ENCODE measurements around the gene S100A7A. TPM values are rescaled to one million over a fixed set of nuclear protein-coding genes. Genes with fewer than 3 reads are reported as not detected.
"Not testable (repeated sequence)": the region's sequence is repeated elsewhere in the genome, so short reads cannot be mapped to it uniquely, and the experiment has no call there.

S100A7A gene
- total RNA-seq, 1 donor from 2014 or later = not detected

GRCh38 chr1:153444078-153444477 is 27.8 kb downstream of the S100A7A start:
- H3K4me1 Mint-ChIP-seq = no peaks in the 10 kb centered on the region

GRCh38 chr1:153447498-153448170 is 31.3 kb downstream of the S100A7A start:
- ChIA-PET CTCF (no interaction called here), POLR2A (no interaction called here)
- intact Hi-C loops (cut with micrococcal nuclease) = no loop called here
- DNase-seq (no peak), ATAC-seq (ENCODE audit: low read depth) (no peak)
- no peaks in the 10 kb centered on the region for H3K36me3 Mint-ChIP-seq (ENCODE audit: low read depth)
- peaks cover 24% of the 10 kb centered on the region for H3K27me3 Mint-ChIP-seq
- no peaks in the 10 kb centered on the region for H3K4me1 Mint-ChIP-seq
- no peak overlapping the region for H3K4me3 Mint-ChIP-seq
- H3K9me3 Mint-ChIP-seq = no peaks in the 10 kb centered on the region
- H3K27ac Mint-ChIP-seq = no peak overlapping the region
- no peak for TF ChIP-seq CTCF (IDR thresholded peaks at IDR 0.05)

More at GRCh38 chr1:153444078-153444477, 27.8 kb downstream of the S100A7A start:
- H3K27ac Mint-ChIP-seq = no peak overlapping the region
- ATAC-seq (ENCODE audit: low read depth) (no peak), DNase-seq (no peak)
- H3K4me3 Mint-ChIP-seq = no peak overlapping the region
- H3K9me3 Mint-ChIP-seq = no peaks in the 10 kb centered on the region
- intact Hi-C loops (cut with micrococcal nuclease) = no loop called here
- CTCF ChIA-PET = no interaction called here
- POLR2A ChIA-PET = no interaction called here
- TF ChIP-seq CTCF (IDR thresholded peaks at IDR 0.05) = no peak
- H3K36me3 Mint-ChIP-seq (ENCODE audit: low read depth) = no peaks in the 10 kb centered on the region
- H3K27me3 Mint-ChIP-seq = peaks cover 18% of the 10 kb centered on the region

GRCh38 chr1:153448851-153449250 is 32.5 kb downstream of the S100A7A start:
- DNase-seq; POLR2A ChIA-PET; ATAC-seq (ENCODE audit: low read depth); H3K36me3 Mint-ChIP-seq (ENCODE audit: low read depth); H3K27ac Mint-ChIP-seq; H3K4me1 Mint-ChIP-seq; intact Hi-C loops (cut with micrococcal nuclease); CTCF ChIA-PET; H3K4me3 Mint-ChIP-seq; H3K9me3 Mint-ChIP-seq: not testable (repeated sequence)
- peaks cover 24% of the 10 kb centered on the region for H3K27me3 Mint-ChIP-seq

GRCh38 chr1:153456396-153456795 is 40.1 kb downstream of the S100A7A start:
- no peak for TF ChIP-seq CTCF (IDR thresholded peaks at IDR 0.05)
- Mint-ChIP-seq H3K9me3 (no peaks in the 10 kb centered on the region), H3K4me3 (no peak overlapping the region), H3K27ac (no peak overlapping the region), H3K36me3 (ENCODE audit: low read depth) (no peaks in the 10 kb centered on the region), H3K4me1 (no peaks in the 10 kb centered on the region), H3K27me3 (peaks cover 22% of the 10 kb centered on the region)
- CTCF ChIA-PET = interaction anchor here (1.0 kb wide), 1 partner anchor 9 kb away, joined by 3 read pairs; no protein-coding TSS in a partner anchor
- intact Hi-C loops (cut with micrococcal nuclease) = no loop called here
- DNase-seq (no peak), ATAC-seq (ENCODE audit: low read depth) (no peak)
- POLR2A ChIA-PET = no interaction called here

- Mint-ChIP-seq H3K4me1 (no peaks in the 10 kb centered on the region), H3K27ac (no peak overlapping the region), H3K36me3 (ENCODE audit: low read depth) (no peaks in the 10 kb centered on the region), H3K27me3 (peaks cover 29% of the 10 kb centered on the region), H3K9me3 (no peaks in the 10 kb centered on the region), H3K4me3 (no peak overlapping the region)
- ATAC-seq (ENCODE audit: low read depth) (no peak), DNase-seq (no peak)
- intact Hi-C loops (cut with micrococcal nuclease) = no loop called here
- ChIA-PET CTCF (no interaction called here), POLR2A (no interaction called here)
- no peak for TF ChIP-seq CTCF (IDR thresholded peaks at IDR 0.05)
These were observed 43.3 kb downstream of the S100A7A start for GRCh38 chr1:153459655-153460054.

GRCh38 chr1:153460551-153460950 is 44.2 kb downstream of the S100A7A start, which contains the start of gene S100A7:
Gene S100A7 (minus strand): TSS chr1:153460651. CDS start chr1:153459013, 1,638 bp downstream.
- DNase-seq (no peak), ATAC-seq (ENCODE audit: low read depth) (no peak)
- peaks cover 26% of the 10 kb centered on the region for H3K27me3 Mint-ChIP-seq
- no peak within 1 kb of the TSS for H3K27ac Mint-ChIP-seq
- H3K4me1 Mint-ChIP-seq = peaks cover under 1% of the 10 kb centered on the region
- POLR2A ChIA-PET = no interaction called here
- H3K4me3 Mint-ChIP-seq = no peak within 1 kb of the TSS
- CTCF ChIA-PET = no interaction called here
- H3K9me3 Mint-ChIP-seq = no peaks in the 10 kb centered on the region
- no peaks in the 10 kb centered on the region for H3K36me3 Mint-ChIP-seq (ENCODE audit: low read depth)
- no peak for TF ChIP-seq CTCF (IDR thresholded peaks at IDR 0.05)
- intact Hi-C loops (cut with micrococcal nuclease) = no loop called here

GRCh38 chr1:153462741-153463140 is 46.4 kb downstream of the S100A7A start:
- H3K36me3 Mint-ChIP-seq (ENCODE audit: low read depth); CTCF ChIA-PET; H3K4me3 Mint-ChIP-seq; H3K4me1 Mint-ChIP-seq; intact Hi-C loops (cut with micrococcal nuclease); POLR2A ChIA-PET; ATAC-seq (ENCODE audit: low read depth); H3K27ac Mint-ChIP-seq; H3K9me3 Mint-ChIP-seq; DNase-seq: not testable (repeated sequence)
- peaks cover 29% of the 10 kb centered on the region for H3K27me3 Mint-ChIP-seq

Data from activated B cell treated with CpG ODN at 0.5 μM for 24 hours (primary cell).